ENCODE measurements around the gene TP53I11. TPM values are rescaled to one million over a fixed set of nuclear protein-coding genes. Genes with fewer than 3 reads are reported as not detected.

Gene TP53I11
- total RNA-seq, 1 donor from 2014 or later, result 11.1 TPM

- no peak for DNase-seq
These were observed 4.5 kb upstream of the TP53I11 start for GRCh38 chr11:44955015-44955738.

- no peak for DNase-seq
These were observed 3.6 kb upstream of the TP53I11 start for GRCh38 chr11:44954051-44954906.

GRCh38 chr11:44952500-44953260, 2.0 kb upstream of the TP53I11 start:
- DNase-seq, result no peak

GRCh38 chr11:44952082-44952481, 1.4 kb upstream of the TP53I11 start:
- DNase-seq, result no peak

GRCh38 chr11:44950031-44950624, 555 bp downstream of the TP53I11 start:
- no peak for DNase-seq

- DNase-seq, result no peak
These were observed 1.3 kb downstream of the TP53I11 start for GRCh38 chr11:44949160-44950030.

GRCh38 chr11:44948155-44948554, 2.5 kb downstream of the TP53I11 start:
- no peak for DNase-seq

GRCh38 chr11:44947114-44947513, 3.6 kb downstream of the TP53I11 start:
- DNase-seq, result no peak

- peak; percentile 53 for DNase-seq
These were observed 4.4 kb downstream of the TP53I11 start for GRCh38 chr11:44946263-44946662.

GRCh38 chr11:44945666-44946065, 5.0 kb downstream of the TP53I11 start:
- DNase-seq, result no peak

GRCh38 chr11:44944853-44945235, 5.8 kb downstream of the TP53I11 start:
- no peak for DNase-seq

GRCh38 chr11:44944181-44944852, 6.4 kb downstream of the TP53I11 start:
- DNase-seq, result no peak

- DNase-seq, result no peak
These were observed 7.0 kb downstream of the TP53I11 start for GRCh38 chr11:44943696-44944095.

- DNase-seq, result no peak
These were observed 7.6 kb downstream of the TP53I11 start for GRCh38 chr11:44943118-44943517.

GRCh38 chr11:44942029-44942955, 8.4 kb downstream of the TP53I11 start:
- DNase-seq, result no peak

GRCh38 chr11:44941259-44942021, 9.2 kb downstream of the TP53I11 start:
- DNase-seq, result no peak

- no peak for DNase-seq
These were observed 9.8 kb downstream of the TP53I11 start for GRCh38 chr11:44940835-44941234.

- no peak for DNase-seq
These were observed 10.3 kb downstream of the TP53I11 start for GRCh38 chr11:44940404-44940803.
